Activated CD8-positive, alpha-beta T cell treated with anti-CD3 and anti-CD28 coated beads, Interleukin-2, amount 10 ng/mL, durations not matched to agents 7 days and 5 days (primary cell): ENCODE data around the gene TDRD3. TPM values are rescaled to one million over a fixed set of nuclear protein-coding genes. Genes with fewer than 3 reads are reported as not detected.

ENCODE experiments used
- ATAC-seq: fragments of 150-1000 bp; cut with Tn5 transposase; one replicate; pipeline ENCODE4 v1.10.0; 2021; ENCODE audit warnings: moderate library complexity
- CTCF ChIA-PET: fragments of 350-600 bp; sonication (Branson Sonifier 250); formaldehyde crosslinking; loops from one replicate; lab custom pipeline; 2021; ENCODE audit warnings: antibody characterized with exemption; lab: Charles Lee
- POLR2A ChIA-PET: fragments of 350-600 bp; sonication (Branson Sonifier 250); formaldehyde crosslinking; loops from one replicate; lab custom pipeline; 2021; ENCODE audit warnings: antibody characterized with exemption; lab: Charles Lee
- DNase-seq: peaks from one replicate; pipeline ENCODE4 v3.0.0-alpha.2; 2020
- H3K27ac Mint-ChIP-seq: one replicate; pipeline ENCODE4 v1.8.0; 2021; ENCODE audit warnings: mild to moderate bottlenecking, mixed read lengths
- H3K27me3 Mint-ChIP-seq: one replicate; pipeline ENCODE4 v1.8.0; 2021; ENCODE audit warnings: low read depth, mixed read lengths
- H3K36me3 Mint-ChIP-seq: one replicate; pipeline ENCODE4 v1.8.0; 2021; ENCODE audit warnings: low read depth, mixed read lengths
- H3K4me1 Mint-ChIP-seq: one replicate; pipeline ENCODE4 v1.8.0; 2021; ENCODE audit warnings: low read depth, mixed read lengths
- H3K4me3 Mint-ChIP-seq: one replicate; pipeline ENCODE4 v1.8.0; 2021; ENCODE audit warnings: mild to moderate bottlenecking, mixed read lengths
- H3K9me3 Mint-ChIP-seq: one replicate; pipeline ENCODE4 v1.8.0; 2022; ENCODE audit warnings: mixed read lengths; ENCODE audit not compliant: insufficient read depth
- total RNA-seq, 2 experiments: library from RNA; stranded (reverse); gene quantifications; one replicate each; pipeline ENCODE4 v1.2.3, GENCODE V29; 2021

TDRD3 gene
- total RNA-seq, 2 experiments from 2014 or later: 21.7 to 22.2 TPM

GRCh38 chr13:60514891-60515290 lies 117.9 kb downstream of the TDRD3 start:
- POLR2A ChIA-PET: no interaction called here
- H3K4me1 Mint-ChIP-seq: no peaks in the 10 kb centered on the region
- ATAC-seq (no peak), DNase-seq (no peak)
- H3K27ac Mint-ChIP-seq: no peak overlapping the region
- CTCF ChIA-PET: no interaction called here
- H3K36me3 Mint-ChIP-seq: peaks cover 39% of the 10 kb centered on the region
- peaks cover 5% of the 10 kb centered on the region for H3K9me3 Mint-ChIP-seq
- no peaks in the 10 kb centered on the region for H3K27me3 Mint-ChIP-seq
- no peak overlapping the region for H3K4me3 Mint-ChIP-seq

GRCh38 chr13:60519496-60519895 lies 122.5 kb downstream of the TDRD3 start:
- DNase-seq (no peak), ATAC-seq (no peak)
- no peaks in the 10 kb centered on the region for H3K9me3 Mint-ChIP-seq
- CTCF ChIA-PET: no interaction called here
- H3K27me3 Mint-ChIP-seq: no peaks in the 10 kb centered on the region
- no peak overlapping the region for H3K27ac Mint-ChIP-seq
- H3K4me1 Mint-ChIP-seq: no peaks in the 10 kb centered on the region
- POLR2A ChIA-PET: no interaction called here
- H3K4me3 Mint-ChIP-seq: no peak overlapping the region
- H3K36me3 Mint-ChIP-seq: peaks cover 7% of the 10 kb centered on the region

- no peak for DNase-seq
- Mint-ChIP-seq H3K27ac (no peak overlapping the region), H3K4me1 (no peaks in the 10 kb centered on the region), H3K36me3 (no peaks in the 10 kb centered on the region), H3K27me3 (no peaks in the 10 kb centered on the region), H3K9me3 (no peaks in the 10 kb centered on the region), H3K4me3 (no peak overlapping the region)
- ATAC-seq: no peak
- ChIA-PET POLR2A (no interaction called here), CTCF (no interaction called here)
These were observed 124.0 kb downstream of the TDRD3 start for GRCh38 chr13:60520902-60521569.

GRCh38 chr13:60538566-60538965 lies 141.5 kb downstream of the TDRD3 start:
- CTCF ChIA-PET: no interaction called here
- no peaks in the 10 kb centered on the region for H3K9me3 Mint-ChIP-seq
- ATAC-seq: no peak
- H3K27me3 Mint-ChIP-seq: no peaks in the 10 kb centered on the region
- DNase-seq: no peak
- H3K4me1 Mint-ChIP-seq: no peaks in the 10 kb centered on the region
- H3K27ac Mint-ChIP-seq: no peak overlapping the region
- no peak overlapping the region for H3K4me3 Mint-ChIP-seq
- peaks cover 3% of the 10 kb centered on the region for H3K36me3 Mint-ChIP-seq
- POLR2A ChIA-PET: no interaction called here

- ChIA-PET POLR2A (no interaction called here), CTCF (no interaction called here)
- Mint-ChIP-seq H3K4me1 (no peaks in the 10 kb centered on the region), H3K27me3 (no peaks in the 10 kb centered on the region), H3K9me3 (no peaks in the 10 kb centered on the region), H3K36me3 (peaks cover 5% of the 10 kb centered on the region), H3K27ac (no peak overlapping the region), H3K4me3 (no peak overlapping the region)
- DNase-seq: no peak
- ATAC-seq: no peak
These were observed 143.3 kb downstream of the TDRD3 start for GRCh38 chr13:60540276-60540675.

- no peaks in the 10 kb centered on the region for H3K9me3 Mint-ChIP-seq
- no peak for DNase-seq
- H3K4me1 Mint-ChIP-seq: no peaks in the 10 kb centered on the region
- no peak for ATAC-seq
- H3K4me3 Mint-ChIP-seq: no peak overlapping the region
- no peak overlapping the region for H3K27ac Mint-ChIP-seq
- CTCF ChIA-PET: no interaction called here
- H3K36me3 Mint-ChIP-seq: peaks cover 1% of the 10 kb centered on the region
- POLR2A ChIA-PET: no interaction called here
- no peaks in the 10 kb centered on the region for H3K27me3 Mint-ChIP-seq
These were observed 165.2 kb downstream of the TDRD3 start for GRCh38 chr13:60562096-60562780.

GRCh38 chr13:60571571-60571970 lies 174.6 kb downstream of the TDRD3 start:
- Mint-ChIP-seq H3K27me3 (no peaks in the 10 kb centered on the region), H3K27ac (no peak overlapping the region), H3K36me3 (peaks cover 25% of the 10 kb centered on the region), H3K4me3 (no peak overlapping the region), H3K4me1 (no peaks in the 10 kb centered on the region), H3K9me3 (no peaks in the 10 kb centered on the region)
- DNase-seq (no peak), ATAC-seq (no peak)
- ChIA-PET POLR2A (no interaction called here), CTCF (no interaction called here)

- POLR2A ChIA-PET: no interaction called here
- Mint-ChIP-seq H3K9me3 (no peaks in the 10 kb centered on the region), H3K36me3 (peaks cover 24% of the 10 kb centered on the region), H3K27ac (no peak overlapping the region), H3K4me3 (no peak overlapping the region), H3K27me3 (no peaks in the 10 kb centered on the region), H3K4me1 (no peaks in the 10 kb centered on the region)
- DNase-seq (no peak), ATAC-seq (no peak)
- CTCF ChIA-PET: no interaction called here
These were observed 175.2 kb downstream of the TDRD3 start for GRCh38 chr13:60572003-60572798.

- H3K27ac Mint-ChIP-seq: no peak overlapping the region
- CTCF ChIA-PET: no interaction called here
These were observed 175.8 kb downstream of the TDRD3 start for GRCh38 chr13:60572855-60573254.

GRCh38 chr13:60574735-60575134 lies 177.7 kb downstream of the TDRD3 start:
- H3K9me3 Mint-ChIP-seq: no peaks in the 10 kb centered on the region
- ATAC-seq (no peak), DNase-seq (no peak)
- H3K27me3 Mint-ChIP-seq: no peaks in the 10 kb centered on the region
- CTCF ChIA-PET: no interaction called here
- peaks cover 12% of the 10 kb centered on the region for H3K36me3 Mint-ChIP-seq
- POLR2A ChIA-PET: no interaction called here
- no peak overlapping the region for H3K4me3 Mint-ChIP-seq
- H3K4me1 Mint-ChIP-seq: no peaks in the 10 kb centered on the region
- H3K27ac Mint-ChIP-seq: no peak overlapping the region

More at GRCh38 chr13:60572855-60573254, 175.8 kb downstream of the TDRD3 start:
- Mint-ChIP-seq H3K4me3 (no peak overlapping the region), H3K9me3 (no peaks in the 10 kb centered on the region), H3K27me3 (no peaks in the 10 kb centered on the region), H3K36me3 (peaks cover 23% of the 10 kb centered on the region), H3K4me1 (no peaks in the 10 kb centered on the region)
- no peak for DNase-seq
- ATAC-seq: no peak
- POLR2A ChIA-PET: no interaction called here

GRCh38 chr13:60575142-60575541 lies 178.1 kb downstream of the TDRD3 start:
- ATAC-seq: no peak
- Mint-ChIP-seq H3K9me3 (no peaks in the 10 kb centered on the region), H3K27ac (no peak overlapping the region), H3K4me3 (no peak overlapping the region), H3K4me1 (no peaks in the 10 kb centered on the region), H3K27me3 (no peaks in the 10 kb centered on the region), H3K36me3 (peaks cover 8% of the 10 kb centered on the region)
- ChIA-PET POLR2A (no interaction called here), CTCF (no interaction called here)
- no peak for DNase-seq

GRCh38 chr13:60577761-60578160 lies 180.7 kb downstream of the TDRD3 start:
- no peaks in the 10 kb centered on the region for H3K4me1 Mint-ChIP-seq

More at GRCh38 chr13:60577761-60578160, 180.7 kb downstream of the TDRD3 start:
- H3K27ac Mint-ChIP-seq: no peak overlapping the region
- ChIA-PET POLR2A (no interaction called here), CTCF (no interaction called here)
- no peak for DNase-seq
- no peak overlapping the region for H3K4me3 Mint-ChIP-seq
- H3K36me3 Mint-ChIP-seq: peaks cover 7% of the 10 kb centered on the region
- H3K9me3 Mint-ChIP-seq: no peaks in the 10 kb centered on the region
- H3K27me3 Mint-ChIP-seq: no peaks in the 10 kb centered on the region
- no peak for ATAC-seq
